H9 (cell line): ENCODE measurements around the gene SLC12A9. TPM values are rescaled to one million over a fixed set of nuclear protein-coding genes. Genes with fewer than 3 reads are reported as not detected.

ENCODE experiments used
- DNase-seq: peaks from one replicate; pipeline ENCODE4 v3.0.0-alpha.2; 2017
- H2AFZ ChIP-seq: one replicate; pipeline ENCODE4 v1.6.1; 2013; ENCODE audit warnings: mild to moderate bottlenecking, low read length, control low read depth, moderate library complexity
- H2AK5ac ChIP-seq: 2 replicates; pipeline ENCODE4 v1.6.1; 2013; ENCODE audit warnings: low read length, control low read depth, mixed read lengths; ENCODE audit not compliant: insufficient read length
- H2BK120ac ChIP-seq: one replicate; pipeline ENCODE4 v1.6.1; 2013; ENCODE audit warnings: low read depth, mild to moderate bottlenecking, low read length, control low read depth, inconsistent platforms; ENCODE audit not compliant: poor library complexity, severe bottlenecking
- H2BK12ac ChIP-seq: 2 replicates; pipeline ENCODE4 v1.6.1; 2013; ENCODE audit warnings: low read length, control low read depth, mixed read lengths, low read depth; ENCODE audit not compliant: insufficient read length
- H2BK15ac ChIP-seq: 2 replicates; pipeline ENCODE4 v1.6.1; 2013; ENCODE audit warnings: low read depth, low read length, control low read depth
- H2BK20ac ChIP-seq: one replicate; pipeline ENCODE4 v1.6.1; 2013; ENCODE audit warnings: low read depth, mild to moderate bottlenecking, low read length, control low read depth, inconsistent platforms; ENCODE audit not compliant: poor library complexity, severe bottlenecking
- H2BK5ac ChIP-seq: 2 replicates; pipeline ENCODE4 v1.6.1; 2013; ENCODE audit warnings: low read length, control low read depth, mixed read lengths; ENCODE audit not compliant: insufficient read length
- H3K14ac ChIP-seq: 2 replicates; pipeline ENCODE4 v1.6.1; 2013; ENCODE audit warnings: low read length, control low read depth; ENCODE audit not compliant: insufficient read depth
- H3K18ac ChIP-seq: 2 replicates; pipeline ENCODE4 v1.6.1; 2013; ENCODE audit warnings: low read depth, mild to moderate bottlenecking, mixed read lengths, low read length, control low read depth; ENCODE audit not compliant: insufficient read length
- H3K23ac ChIP-seq: 2 replicates; pipeline ENCODE4 v1.6.1; 2013; ENCODE audit warnings: low read length, control low read depth, mixed read lengths, low read depth; ENCODE audit not compliant: insufficient read length
- H3K23me2 ChIP-seq: 2 replicates; pipeline ENCODE4 v1.6.1; 2013; ENCODE audit warnings: low read depth, mild to moderate bottlenecking, mixed read lengths, low read length, control low read depth; ENCODE audit not compliant: insufficient read length, poor library complexity, severe bottlenecking
- H3K27ac ChIP-seq: 2 replicates; pipeline ENCODE4 v1.5.1; 2013; ENCODE audit warnings: low read length, control low read depth, mixed read lengths, low read depth; ENCODE audit not compliant: insufficient read length
- H3K27me3 ChIP-seq: 2 replicates; pipeline ENCODE4 v1.6.1; 2013; ENCODE audit warnings: low read length, control low read depth, inconsistent platforms; ENCODE audit not compliant: insufficient read depth
- H3K4ac ChIP-seq: 2 replicates; pipeline ENCODE4 v1.6.1; 2013; ENCODE audit warnings: low read depth, mild to moderate bottlenecking, control low read depth, inconsistent platforms, low read length, moderate library complexity
- H3K4me1 ChIP-seq: 2 replicates; pipeline ENCODE4 v1.6.1; 2013; ENCODE audit warnings: low read length, control low read depth, inconsistent platforms; ENCODE audit not compliant: insufficient read depth
- H3K4me2 ChIP-seq: 2 replicates; pipeline ENCODE4 v1.6.1; 2013; ENCODE audit warnings: low read length, control low read depth, mixed read lengths; ENCODE audit not compliant: insufficient read length, insufficient read depth
- H3K56ac ChIP-seq: 2 replicates; pipeline ENCODE4 v1.6.1; 2013; ENCODE audit warnings: low read depth, mild to moderate bottlenecking, mixed read lengths, low read length, control low read depth; ENCODE audit not compliant: insufficient read length
- H3K79me1 ChIP-seq: 2 replicates; pipeline ENCODE4 v1.6.1; 2013; ENCODE audit warnings: low read depth, mild to moderate bottlenecking, moderate library complexity, low read length, control low read depth, inconsistent platforms; ENCODE audit not compliant: insufficient read depth, poor library complexity, severe bottlenecking
- H3K79me2 ChIP-seq: 2 replicates; pipeline ENCODE4 v1.6.1; 2013; ENCODE audit warnings: low read length, control low read depth, inconsistent platforms; ENCODE audit not compliant: insufficient read depth
- H3K9ac ChIP-seq: 2 replicates; pipeline ENCODE4 v1.6.1; 2013; ENCODE audit warnings: low read length, control low read depth, mixed read lengths; ENCODE audit not compliant: insufficient read length; ENCODE audit errors: extremely low read depth
- H3K9me3 ChIP-seq: one replicate; pipeline ENCODE4 v1.6.1; 2013; ENCODE audit warnings: low read depth, low read length, inconsistent platforms; ENCODE audit not compliant: control insufficient read depth
- H3T11ph ChIP-seq: one replicate; pipeline ENCODE4 v1.6.1; 2013; ENCODE audit warnings: mild to moderate bottlenecking, low read length, control low read depth, inconsistent platforms
- H4K20me1 ChIP-seq: one replicate; pipeline ENCODE4 v1.6.1; 2013; ENCODE audit not compliant: control insufficient read depth, insufficient read length, insufficient read depth
- H4K5ac ChIP-seq: 2 replicates; pipeline ENCODE4 v1.6.1; 2013; ENCODE audit warnings: low read depth, mild to moderate bottlenecking, mixed read lengths, low read length, control low read depth; ENCODE audit not compliant: insufficient read length
- H4K8ac ChIP-seq: replicated peaks from 2 replicates; pipeline ENCODE4 v1.6.1; 2013; ENCODE audit warnings: low read length, control low read depth, mixed read lengths, low read depth; ENCODE audit not compliant: insufficient read length
- H4K91ac ChIP-seq: 2 replicates; pipeline ENCODE4 v1.6.1; 2013; ENCODE audit warnings: low read depth, mild to moderate bottlenecking, moderate library complexity, mixed read lengths, low read length, control low read depth; ENCODE audit not compliant: insufficient read length
- H3K27ac Mint-ChIP-seq, 3 experiments: 2 replicates in 2 of 3; 3 replicates in 1 of 3; pipeline ENCODE4 v1.8.0; 2020 to 2021; ENCODE audit warnings: mixed read lengths in 3 of 3, mild to moderate bottlenecking in 1 of 3, moderate library complexity in 1 of 3
- H3K27me3 Mint-ChIP-seq: 2 replicates; pipeline ENCODE4 v1.8.0; 2021; ENCODE audit warnings: low read depth, mild to moderate bottlenecking, moderate library complexity, mixed read lengths
- H3K36me3 Mint-ChIP-seq, 3 experiments: 2 replicates in 2 of 3; 3 replicates in 1 of 3; pipeline ENCODE4 v1.8.0; 2020 to 2021; ENCODE audit warnings: low read depth in 3 of 3, mixed read lengths in 3 of 3; ENCODE audit not compliant: insufficient read depth in 1 of 3
- H3K4me1 Mint-ChIP-seq, 2 experiments: 2 replicates each; pipeline ENCODE4 v1.8.0; 2020; ENCODE audit warnings: mixed read lengths in 2 of 2
- H3K4me3 Mint-ChIP-seq, 2 experiments: 2 replicates in 1 of 2; 3 replicates in 1 of 2; pipeline ENCODE4 v1.8.0; 2020 to 2021; ENCODE audit warnings: mild to moderate bottlenecking in 2 of 2, mixed read lengths in 2 of 2, moderate library complexity in 1 of 2
- H3K9me3 Mint-ChIP-seq, 2 experiments: 2 replicates in 1 of 2; 3 replicates in 1 of 2; pipeline ENCODE4 v1.8.0; 2020; ENCODE audit warnings: mild to moderate bottlenecking in 2 of 2, mixed read lengths in 2 of 2, moderate library complexity in 1 of 2
- WGBS: extraction: QIAGEN DNeasy Blood & Tissue Kit; methylation state at CpG from one replicate; pipeline ENCODE4 v1.1.7; 2013; ENCODE audit warnings: missing lambda C conversion rate, low lambda C conversion rate, mixed read lengths; ENCODE audit not compliant: insufficient read length; ENCODE audit errors: extremely low coverage; 5-methylcytosine and 5-hydroxymethylcytosine counted together
- total RNA-seq: library from RNA; stranded (reverse); gene quantifications from 2 replicates; pipeline ENCODE4 v1.2.1, GENCODE V29; 2021
- TF ChIP-seq, protein P1 (sequence below): fragments of 200-600 bp; sonication (generic); conservative IDR thresholded peaks from 3 replicates; pipeline ENCODE4 v1.8.0; 2021; ENCODE audit warnings: antibody characterized with exemption, mild to moderate bottlenecking

The SLC12A9 gene
- total RNA-seq, 1 experiment from 2014 or later, result 43.0 TPM

- H3K4me1 ChIP-seq, result no peaks in the 10 kb centered on the region
- no peak overlapping the region for H3T11ph ChIP-seq
- Mint-ChIP-seq H3K4me3 (no peak overlapping the region), H3K36me3 (peaks cover 50 to 92% (median 89%) of the 10 kb centered on the region in 3 experiments; a peak in 6 of 7 replicates), H3K4me1 (peaks cover 0 to 2% of the 10 kb centered on the region in 2 experiments; a peak in 1 of 4 replicates), H3K27ac (no peak overlapping the region), H3K9me3 (no peaks in the 10 kb centered on the region), H3K27me3 (no peaks in the 10 kb centered on the region; the same call in none of the 2 replicates)
- no peaks in the 10 kb centered on the region for H4K20me1 ChIP-seq
- no peak overlapping the region for H3K4me2 ChIP-seq
- no peak overlapping the region for H3K18ac ChIP-seq
- H3K27me3 ChIP-seq, result no peaks in the 10 kb centered on the region
- no peak overlapping the region for H3K4ac ChIP-seq
- DNase-seq, result no peak
- H3K79me1 ChIP-seq, result peaks cover 7% of the 10 kb centered on the region
- no peak overlapping the region for H4K5ac ChIP-seq
- no peak overlapping the region for H2AFZ ChIP-seq
- TF ChIP-seq, protein P1, sequence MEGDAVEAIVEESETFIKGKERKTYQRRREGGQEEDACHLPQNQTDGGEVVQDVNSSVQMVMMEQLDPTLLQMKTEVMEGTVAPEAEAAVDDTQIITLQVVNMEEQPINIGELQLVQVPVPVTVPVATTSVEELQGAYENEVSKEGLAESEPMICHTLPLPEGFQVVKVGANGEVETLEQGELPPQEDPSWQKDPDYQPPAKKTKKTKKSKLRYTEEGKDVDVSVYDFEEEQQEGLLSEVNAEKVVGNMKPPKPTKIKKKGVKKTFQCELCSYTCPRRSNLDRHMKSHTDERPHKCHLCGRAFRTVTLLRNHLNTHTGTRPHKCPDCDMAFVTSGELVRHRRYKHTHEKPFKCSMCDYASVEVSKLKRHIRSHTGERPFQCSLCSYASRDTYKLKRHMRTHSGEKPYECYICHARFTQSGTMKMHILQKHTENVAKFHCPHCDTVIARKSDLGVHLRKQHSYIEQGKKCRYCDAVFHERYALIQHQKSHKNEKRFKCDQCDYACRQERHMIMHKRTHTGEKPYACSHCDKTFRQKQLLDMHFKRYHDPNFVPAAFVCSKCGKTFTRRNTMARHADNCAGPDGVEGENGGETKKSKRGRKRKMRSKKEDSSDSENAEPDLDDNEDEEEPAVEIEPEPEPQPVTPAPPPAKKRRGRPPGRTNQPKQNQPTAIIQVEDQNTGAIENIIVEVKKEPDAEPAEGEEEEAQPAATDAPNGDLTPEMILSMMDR, result no peak
- H2BK120ac ChIP-seq, result no peak overlapping the region
- no peak overlapping the region for H3K56ac ChIP-seq
- no peak overlapping the region for H2BK20ac ChIP-seq
- no peak overlapping the region for H2AK5ac ChIP-seq
- no peak overlapping the region for H2BK12ac ChIP-seq
- H3K79me2 ChIP-seq, result no peaks in the 10 kb centered on the region; the same call in 1 of the 2 replicates
- H2BK5ac ChIP-seq, result no peak overlapping the region
- WGBS, result no CpG with 5 or more reads among the region's 9 CpGs
- H4K8ac ChIP-seq, result no peak overlapping the region
- no peaks in the 10 kb centered on the region for H3K23me2 ChIP-seq
- no peak overlapping the region for H3K14ac ChIP-seq
- no peak overlapping the region for H3K23ac ChIP-seq
- H3K27ac ChIP-seq, result no peak overlapping the region
- no peak overlapping the region for H4K91ac ChIP-seq
- H3K9me3 ChIP-seq, result no peaks in the 10 kb centered on the region
- no peak overlapping the region for H2BK15ac ChIP-seq
- no peak overlapping the region for H3K9ac ChIP-seq
These were observed 34.1 kb upstream of the SLC12A9 start for GRCh38 chr7:100818366-100818765.
